SHP77 (cell line): ENCODE data around the gene PAOX.

Experiments used
- DNase-seq, 2 experiments: peaks; one replicate each; lab custom pipeline; 2025; lab: John Stamatoyannopoulos, UW

The PAOX gene

DNA sequence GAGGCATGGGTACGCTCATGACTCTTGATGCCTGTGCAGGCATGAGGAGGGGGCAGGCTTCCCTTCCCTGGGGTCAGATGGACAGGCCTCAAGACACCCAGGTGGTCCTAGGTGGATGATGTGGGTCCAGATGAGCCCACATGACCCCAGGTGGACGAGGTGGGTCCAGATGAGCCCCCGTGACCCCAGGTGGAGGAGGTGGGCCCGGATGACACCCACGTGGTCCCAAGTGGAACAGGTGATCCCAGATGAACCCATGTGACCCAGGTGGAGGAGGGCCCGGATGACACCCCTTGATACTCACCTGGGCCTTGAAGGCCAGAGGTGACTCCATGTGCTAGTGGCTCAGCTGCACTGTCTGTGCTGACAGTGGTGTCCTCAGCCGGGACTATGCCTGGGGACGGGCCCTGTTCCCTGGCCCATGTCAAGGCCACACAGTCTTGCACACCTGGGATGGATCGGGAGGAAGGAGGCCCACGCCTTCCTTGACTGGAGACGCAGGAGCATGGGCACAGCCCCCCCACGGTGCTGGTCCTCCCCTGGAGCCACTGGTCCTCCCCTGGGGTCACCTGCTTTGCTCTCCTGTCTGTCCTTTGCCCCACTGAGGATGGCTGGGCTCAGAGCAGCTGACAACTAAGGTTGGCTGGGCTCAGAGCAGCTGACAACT, 28.6 kb upstream of the PAOX start:
- DNase-seq: no peak

DNA sequence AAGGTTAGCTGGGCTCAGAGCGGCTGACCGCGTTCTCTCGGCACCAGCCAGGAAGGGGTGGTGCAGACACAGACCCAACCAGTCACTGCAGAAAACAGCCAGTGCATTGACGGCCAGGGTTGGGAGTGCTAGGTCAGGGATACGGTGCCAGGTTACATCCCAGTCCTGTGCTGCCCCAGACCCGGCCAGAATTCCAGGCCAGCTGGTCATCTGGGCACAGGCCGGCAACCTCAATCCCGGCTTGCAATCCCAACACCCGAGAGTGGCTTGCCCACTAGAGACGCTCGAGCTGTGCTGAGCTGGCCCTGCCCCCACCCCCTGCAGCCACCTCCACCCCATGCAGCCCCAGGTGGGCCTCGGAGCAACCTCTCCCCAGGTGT, 28.1 kb upstream of the PAOX start:
- DNase-seq: no peak

DNA sequence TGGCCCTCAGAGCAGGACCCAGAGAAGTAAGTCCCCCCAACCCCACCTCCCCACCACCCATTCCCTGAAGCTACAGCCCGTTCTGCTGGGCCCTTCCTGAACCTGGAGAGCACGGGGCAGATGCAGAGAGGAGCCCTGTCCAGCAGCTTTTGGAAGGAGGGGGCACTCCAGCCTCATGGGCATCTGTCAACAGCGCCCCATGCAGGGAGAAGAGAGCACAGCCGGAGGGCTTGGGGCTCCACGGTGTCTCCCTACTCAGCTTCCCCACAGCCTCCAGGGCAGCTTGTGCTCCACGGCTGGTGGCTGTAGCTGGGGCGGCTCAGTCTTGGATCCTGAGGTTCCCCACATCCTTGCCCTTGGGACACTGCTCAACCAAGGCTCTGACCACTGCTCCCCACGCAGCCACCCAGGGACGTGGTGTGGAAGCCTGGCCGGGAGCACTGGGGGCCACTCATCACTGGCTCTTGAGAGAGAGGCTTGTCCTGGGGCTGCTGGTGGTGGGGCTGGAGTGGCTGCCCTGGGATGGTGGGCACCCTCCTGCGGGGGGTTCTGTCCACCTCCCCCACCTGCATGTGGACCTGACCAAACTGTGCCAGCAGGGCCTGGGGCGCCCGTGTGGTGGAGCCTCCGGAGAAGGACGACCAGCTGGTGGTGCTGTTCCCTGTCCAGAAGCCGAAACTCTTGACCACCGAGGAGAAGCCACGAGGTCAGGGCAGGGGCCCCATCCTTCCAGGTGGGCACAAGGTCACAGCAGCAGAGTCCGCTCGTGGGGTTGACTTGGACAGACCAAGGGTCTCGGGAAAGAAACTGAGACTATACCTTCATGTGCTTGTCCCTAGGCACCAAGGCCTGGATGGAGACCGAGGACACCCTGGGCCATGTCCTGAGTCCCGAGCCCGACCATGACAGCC, 27.4 kb upstream of the PAOX start:
- DNase-seq: no peak

DNA sequence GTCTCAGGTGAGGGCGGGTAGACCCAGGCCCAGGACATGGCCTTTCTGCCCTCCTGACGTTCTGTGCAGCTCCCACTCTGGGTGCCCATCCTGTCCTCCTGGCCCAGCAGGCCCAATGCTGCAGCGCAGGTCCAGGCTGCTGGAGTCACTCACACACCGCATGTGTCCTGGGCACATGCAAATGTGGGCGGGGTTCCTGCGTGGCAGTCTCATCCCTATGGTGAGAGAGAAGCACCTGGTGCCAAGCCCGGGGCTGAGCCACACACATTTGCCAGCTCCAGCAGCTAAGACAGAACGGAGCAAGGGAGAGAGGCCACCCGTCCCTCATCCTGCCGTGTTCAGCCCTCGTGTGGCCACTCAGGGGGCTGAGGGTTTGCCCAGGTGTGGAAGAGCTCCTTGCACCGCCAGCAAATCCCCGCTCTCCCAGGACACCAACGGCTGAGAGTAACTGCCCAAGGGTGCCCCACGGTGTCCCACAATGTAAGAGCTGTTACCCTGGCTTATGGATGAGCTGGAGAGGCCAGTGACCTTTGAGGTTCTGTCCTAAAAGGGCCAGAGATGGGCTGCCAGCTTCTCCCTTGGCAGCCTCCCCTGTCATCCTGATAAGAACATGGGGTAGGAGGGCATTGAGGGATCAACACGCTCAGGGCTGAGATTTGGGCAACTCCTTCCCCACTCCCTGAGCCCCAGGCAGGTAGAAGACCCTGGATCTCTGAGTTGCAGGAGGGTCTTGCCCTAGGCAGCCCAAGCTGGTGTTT, 25.7 kb upstream of the PAOX start:
- DNase-seq: no peak

DNA sequence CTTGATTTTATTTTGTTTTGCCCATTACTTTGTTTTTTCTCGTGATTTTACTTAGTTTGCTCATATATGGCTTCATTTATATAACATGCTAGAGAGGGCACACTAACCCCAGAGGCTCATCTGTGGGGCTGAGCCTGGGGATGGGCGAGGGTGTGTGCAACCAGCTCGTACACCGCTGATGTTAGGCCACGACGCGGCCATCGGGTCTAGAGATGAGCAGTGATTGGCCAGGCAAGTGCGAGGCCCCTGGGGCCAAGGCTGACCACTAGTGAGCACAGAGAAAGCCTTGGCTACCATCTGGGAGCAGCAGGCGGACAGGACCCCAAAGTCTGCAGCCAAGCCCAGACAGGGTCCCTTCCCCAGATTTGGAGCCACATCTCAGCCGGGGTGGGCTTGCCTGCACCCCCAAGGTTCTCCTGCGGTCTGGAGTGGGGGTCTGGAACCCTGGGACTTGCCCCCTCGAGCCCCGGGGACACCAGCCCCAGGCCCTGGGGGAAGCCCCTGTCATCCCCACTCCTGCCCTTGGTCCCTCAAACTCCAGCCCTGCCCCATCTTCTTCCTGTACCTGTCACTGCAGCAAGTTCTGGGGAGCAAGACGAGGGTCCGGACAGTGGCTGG, 25.0 kb upstream of the PAOX start:
- no peak for DNase-seq

DNA sequence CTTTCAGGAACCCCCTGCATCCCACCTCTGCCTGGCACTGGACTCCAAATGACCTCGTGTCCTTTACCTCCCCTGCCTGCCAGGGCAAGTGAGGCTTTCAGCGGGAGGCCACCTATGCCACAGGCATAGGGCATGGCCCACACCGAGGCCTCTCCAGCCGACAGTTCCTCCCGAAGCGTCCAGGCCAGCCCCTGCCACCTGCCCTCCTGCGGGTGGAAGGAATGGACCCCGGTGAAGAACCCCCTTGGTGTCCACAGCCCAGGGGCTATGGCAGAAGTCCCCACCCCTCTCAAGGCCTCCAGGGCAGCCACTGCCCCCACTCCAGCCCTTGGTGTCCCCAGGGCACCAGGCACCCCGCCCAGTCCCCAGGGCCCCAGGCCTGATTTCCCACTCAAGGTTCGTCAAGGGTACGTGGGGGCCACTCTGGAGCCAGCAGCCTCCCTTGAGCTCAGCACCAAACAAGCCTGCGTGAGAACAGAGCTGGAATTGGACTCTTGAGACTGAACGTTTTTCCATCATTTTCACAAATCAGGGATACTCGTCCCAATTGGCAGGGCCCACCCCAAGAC, 24.3 kb upstream of the PAOX start:
- no peak for DNase-seq

DNA sequence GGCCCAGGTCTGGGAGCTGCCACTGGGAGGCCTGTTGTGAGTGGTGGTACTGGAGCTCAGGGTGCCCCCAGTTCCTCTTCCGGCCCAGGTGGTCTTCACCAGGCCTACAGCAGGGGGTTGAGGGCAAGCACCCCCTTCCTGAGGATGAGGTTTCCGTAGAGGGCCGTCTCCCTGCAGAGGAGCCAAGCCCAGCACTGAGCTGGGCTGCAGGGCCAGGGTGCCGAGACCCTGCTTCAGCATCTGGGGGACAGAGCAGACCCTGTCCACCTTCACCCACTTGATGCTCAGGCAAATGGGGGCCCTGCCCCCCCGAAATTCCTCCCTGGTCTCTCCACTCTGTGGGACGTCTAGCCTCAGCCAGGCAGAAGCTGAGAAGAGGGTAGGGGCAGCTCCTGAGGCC, 23.8 kb upstream of the PAOX start:
- DNase-seq: no peak

DNA sequence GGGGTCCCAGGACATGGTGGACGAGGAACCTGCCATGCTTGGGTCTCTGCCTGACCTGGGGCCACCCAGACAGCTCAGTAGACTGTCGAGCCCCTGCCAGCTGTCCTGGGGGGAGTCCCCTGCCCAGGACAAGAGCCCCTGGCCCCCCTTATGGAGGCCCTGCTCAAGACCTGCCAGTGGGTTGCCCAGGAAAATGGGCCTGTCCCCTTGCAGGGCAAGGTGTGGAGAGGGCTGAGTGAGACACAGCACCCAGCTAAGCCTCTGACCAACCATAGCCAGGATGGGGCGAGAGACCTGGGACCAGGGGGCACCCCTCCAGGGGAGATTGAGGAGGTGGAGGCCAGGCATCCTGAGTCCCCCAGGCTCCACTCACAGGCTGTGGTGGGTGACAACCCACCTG, 23.1 kb upstream of the PAOX start:
- DNase-seq: no peak

DNA sequence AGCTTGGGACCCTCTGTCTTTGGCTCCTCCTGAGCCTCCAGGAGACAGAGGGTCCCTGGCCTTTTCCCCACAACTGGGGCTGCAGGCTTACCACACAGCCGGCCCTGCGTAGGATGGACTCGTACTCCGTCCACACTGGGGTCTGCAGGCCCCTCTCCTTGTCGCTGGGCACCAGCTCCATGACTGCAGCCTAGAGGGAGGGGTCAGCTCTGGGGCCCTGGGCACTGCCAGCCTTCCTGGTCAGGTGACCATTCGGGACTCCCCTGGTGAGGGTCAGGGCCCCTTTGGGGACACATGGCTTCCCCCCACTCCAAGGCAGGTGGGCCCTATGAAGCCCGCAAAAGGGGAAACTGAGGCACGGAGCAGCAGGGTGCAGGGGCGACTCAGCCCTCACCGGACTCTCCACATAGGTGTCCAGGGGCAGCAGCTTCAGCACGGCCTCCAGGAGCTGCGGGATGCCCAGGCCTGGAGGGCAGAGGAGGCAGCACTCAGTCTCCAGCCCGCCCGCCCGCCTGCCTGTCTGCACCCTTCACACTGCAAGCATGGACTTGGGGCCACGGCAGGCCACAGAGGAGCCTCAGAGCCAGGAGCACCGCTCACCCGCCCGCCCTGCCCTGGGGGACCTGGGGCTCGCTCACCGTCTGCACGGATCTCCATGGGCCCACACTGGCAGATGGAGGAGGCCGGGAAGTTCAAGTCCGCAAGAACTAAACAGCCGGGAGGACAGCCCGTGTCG, 22.3 kb upstream of the PAOX start:
- DNase-seq: no peak

DNA sequence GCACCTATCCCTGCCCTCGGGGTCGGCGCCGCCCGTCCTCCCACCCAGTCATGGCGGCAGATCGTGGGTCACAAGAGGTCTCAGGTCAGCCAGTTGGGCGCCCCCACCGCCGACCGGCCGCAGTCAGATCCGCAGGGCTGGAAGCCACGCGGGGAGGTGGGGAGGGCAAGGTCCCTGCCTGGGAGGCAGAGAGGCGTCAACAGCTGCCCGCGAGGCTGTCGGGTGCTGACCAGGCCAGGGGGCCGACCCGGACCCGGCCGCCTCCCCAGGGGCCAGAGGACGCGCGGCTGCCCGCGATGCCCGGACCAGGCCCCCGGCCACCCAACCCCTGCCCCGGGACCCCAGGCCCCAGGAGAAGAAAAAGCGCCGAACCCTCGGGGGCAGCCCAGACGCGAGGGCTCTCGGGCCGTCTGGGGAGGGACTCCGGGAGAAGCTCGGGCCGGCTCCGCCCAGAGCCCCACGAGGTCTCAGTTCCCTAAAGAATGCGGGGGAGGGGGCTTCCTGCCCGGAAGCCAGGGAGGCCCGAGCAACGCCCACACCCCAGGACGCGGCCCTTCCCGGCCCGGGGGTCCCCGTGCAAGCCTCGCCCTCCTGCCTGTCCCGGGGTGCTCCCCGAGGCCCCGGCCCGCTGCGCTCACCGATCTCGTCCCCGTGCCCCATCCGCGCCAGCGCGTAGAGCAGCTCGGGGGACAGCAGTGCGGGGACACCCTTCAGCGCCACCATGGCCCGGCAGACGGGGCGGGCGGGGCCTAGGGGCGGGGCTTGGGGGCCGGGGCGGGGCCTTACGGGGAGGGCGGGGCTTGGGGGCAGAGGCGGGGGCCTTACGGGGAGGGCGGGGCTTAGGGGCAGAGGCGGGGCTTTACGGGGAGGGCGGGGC, 21.5 kb upstream of the PAOX start, which contains the start of gene FUOM:
FUOM (minus strand) TSS at position 735 of the 877 bp plus-strand sequence; CDS start at position 723, 12 bp downstream.
- peak in 1 of 2 experiments; percentile 56 for DNase-seq

DNA sequence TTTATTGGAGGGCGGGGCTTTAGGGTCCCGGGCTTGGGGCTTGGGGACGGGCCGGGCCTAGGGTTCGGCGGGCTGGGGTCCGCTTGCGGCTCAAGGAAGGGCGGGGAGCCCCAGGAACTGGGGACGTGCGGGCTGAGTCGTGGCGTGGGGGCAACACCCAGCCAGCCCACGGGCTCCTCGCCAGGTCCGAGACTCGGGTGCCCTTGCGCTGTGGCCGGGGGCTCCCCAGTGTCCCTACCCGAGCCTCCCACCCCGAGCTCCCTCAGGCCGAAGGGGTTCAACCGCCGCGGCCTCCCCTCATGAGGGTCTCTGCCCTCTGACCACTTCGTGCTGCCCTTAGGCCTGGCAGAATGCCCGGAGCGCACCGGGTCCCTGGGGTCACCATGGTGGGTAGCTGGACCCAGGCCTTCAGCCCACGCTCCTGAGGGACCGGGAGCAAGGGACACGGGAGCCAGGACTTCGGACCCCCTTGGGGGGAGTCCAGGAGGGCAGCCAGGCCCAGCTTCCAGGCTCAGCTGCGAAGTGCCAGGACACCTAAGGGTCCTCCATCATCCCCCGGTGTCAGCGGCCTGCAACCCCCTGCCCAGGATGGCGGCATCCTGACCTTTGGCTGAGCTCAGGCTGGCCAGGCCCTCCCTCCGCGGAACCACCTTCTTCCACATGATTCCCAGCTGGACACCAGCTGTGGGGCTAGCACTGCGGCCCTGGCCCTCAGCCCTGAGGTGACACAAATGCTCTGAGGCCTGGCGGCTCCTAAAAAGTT, 20.7 kb upstream of the PAOX start:
- no peak for DNase-seq

DNA sequence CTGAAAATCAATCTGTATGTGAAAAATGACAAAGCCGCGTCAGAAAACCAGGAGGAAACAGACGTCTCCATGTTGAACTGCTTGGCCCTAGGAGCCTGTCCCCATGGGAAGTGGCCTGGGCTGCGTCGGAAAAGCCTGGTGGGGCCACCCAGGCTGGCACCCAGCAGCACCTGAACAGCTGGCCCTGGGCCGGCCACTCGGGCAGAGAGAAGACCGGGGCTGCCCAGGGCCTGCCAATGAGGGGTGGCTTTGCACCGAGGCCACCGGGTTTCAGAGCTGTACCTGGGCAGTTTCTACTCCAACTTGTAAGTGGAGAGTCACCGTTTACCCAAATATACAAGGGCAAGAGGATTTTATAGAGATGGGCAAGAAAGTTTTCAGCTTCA, 20.1 kb upstream of the PAOX start:
- DNase-seq: no peak

DNA sequence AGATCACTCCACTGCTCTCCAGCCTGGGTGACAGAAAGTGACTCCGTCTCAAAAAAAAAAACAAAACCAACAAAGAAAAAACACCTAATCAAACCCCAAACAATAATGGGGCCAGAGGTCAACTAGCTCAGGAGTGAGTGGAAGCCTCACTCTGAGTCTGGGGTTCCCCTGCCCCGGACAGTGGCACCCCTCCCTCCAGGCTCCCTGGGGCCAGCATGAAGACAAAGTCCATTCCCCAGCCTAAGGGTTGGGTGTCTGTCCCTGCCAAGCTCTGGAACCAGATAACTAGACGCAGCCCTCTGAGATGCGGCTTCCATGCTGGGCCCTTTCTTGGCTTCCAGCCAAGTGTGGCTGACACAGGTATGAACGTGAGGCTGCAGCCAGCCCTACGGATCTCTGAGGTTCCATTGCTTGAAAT, 19.5 kb upstream of the PAOX start:
- DNase-seq: peak; percentile 30 to 34

DNA sequence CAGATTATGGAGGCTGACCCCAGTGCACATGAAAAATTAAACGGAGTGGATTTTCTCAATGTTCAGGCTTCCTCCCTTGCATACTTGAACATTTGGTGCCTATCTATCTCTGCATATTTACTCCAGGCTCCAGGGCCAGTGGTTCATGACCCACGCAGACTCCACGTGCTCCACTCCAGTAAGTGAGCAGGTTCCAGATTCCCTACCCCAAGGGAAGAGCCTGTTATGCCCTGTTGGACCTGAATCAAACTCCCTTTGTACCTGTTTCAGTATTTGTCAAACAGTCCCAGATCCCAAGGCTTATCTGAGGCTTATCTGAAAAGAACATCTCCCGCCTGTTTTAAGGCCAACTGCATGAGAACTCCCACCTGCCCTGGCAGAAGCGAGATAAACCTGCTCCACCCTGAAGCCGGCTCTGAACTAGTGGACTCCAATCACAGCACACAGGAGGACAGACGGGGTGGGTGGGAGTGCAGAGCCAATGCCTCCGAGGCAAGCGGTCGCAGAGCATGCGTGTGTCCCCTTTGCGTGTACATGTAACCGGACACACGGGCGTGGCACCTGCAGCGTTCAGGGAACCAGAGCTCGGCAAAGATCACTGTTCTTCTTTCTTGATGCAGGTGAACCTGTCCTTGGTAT, 19.0 kb upstream of the PAOX start:
- DNase-seq: no peak

DNA sequence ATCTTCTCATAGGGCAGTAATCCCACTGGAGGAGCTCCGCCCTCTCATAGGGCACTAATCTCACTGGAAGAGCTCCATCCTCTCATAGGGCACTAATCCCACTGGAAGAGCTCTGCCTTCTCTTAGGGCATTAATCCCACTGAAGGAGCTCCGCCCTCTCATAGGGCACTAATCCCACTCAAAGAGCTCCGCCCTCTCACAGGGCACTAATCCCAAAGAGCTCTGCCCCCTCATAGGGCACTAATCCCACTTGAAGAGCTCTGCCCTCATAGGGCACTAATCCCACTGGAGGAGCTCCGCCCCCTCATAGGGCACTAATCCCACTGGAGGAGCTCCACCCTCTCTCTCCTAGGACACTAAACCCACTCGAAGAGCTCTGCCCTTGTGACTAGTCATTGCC, 17.8 kb upstream of the PAOX start:
- DNase-seq: no peak

DNA sequence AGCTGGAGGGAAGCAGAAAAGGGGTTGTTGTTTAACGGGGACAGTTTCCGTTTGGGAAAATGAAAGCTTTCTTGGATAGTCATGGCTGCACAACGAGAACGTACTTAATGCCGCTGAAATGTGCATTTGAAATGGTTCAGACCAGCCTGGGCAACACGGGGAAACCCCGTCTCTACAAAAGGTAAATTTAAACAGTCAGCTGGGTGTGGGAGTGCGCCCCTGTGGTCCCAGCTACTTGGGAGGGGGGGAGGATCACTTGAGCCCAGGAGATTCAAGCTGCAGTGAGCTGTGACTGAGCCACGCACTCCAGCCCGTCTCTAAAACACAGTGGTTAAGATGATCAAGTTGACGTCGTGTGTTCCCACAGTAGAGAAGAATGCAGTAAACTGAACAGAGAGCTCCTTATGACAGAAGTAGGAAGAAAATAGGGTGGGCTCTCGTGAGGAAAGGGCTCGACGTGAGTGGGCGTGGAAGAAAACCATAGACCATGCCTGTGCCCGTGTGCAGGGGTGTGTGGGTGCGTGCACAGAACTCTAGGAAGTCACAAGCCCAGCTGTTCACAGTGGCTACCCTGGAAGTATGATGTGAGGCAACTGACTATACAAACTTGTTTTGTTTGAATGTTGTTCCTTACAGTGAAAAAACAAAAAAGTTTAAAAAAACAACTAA, 17.2 kb upstream of the PAOX start:
- no peak for DNase-seq

DNA sequence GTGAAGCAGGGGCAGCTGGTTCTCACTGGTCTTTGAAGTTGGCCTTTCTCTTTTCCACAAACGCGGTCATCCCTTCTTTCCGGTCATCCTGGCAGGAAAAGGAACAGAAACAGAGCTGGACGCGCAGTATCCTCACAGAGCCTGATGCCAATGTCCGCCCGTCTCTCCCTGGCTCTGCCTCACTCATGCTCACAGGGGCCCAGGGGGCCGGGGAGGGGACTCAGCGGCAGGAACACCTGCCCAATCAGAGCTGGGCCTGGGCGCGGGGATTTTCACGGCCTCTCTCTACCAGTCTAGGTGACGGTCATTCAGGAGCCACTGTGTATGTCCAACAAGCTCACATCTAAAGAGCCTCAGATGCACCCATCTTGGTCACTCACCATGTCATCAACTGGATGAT, 16.2 kb upstream of the PAOX start:
- DNase-seq: no peak
